Right atrium auricular region (tissue), 2 donors: ENCODE results near the gene KRTAP10-11. TPM values are rescaled to one million over a fixed set of nuclear protein-coding genes. Genes with fewer than 3 reads are reported as not detected.

Experiments used
- DNase-seq: peaks from one replicate; pipeline ENCODE4 v3.0.0-alpha.2; 2019; ENCODE audit warnings: low spot score
- H3K27ac ChIP-seq, 2 donors: fragments of 200-600 bp; sonication (generic); 1 replicate in 1 of 2; 2 replicates in 1 of 2; pipeline ENCODE4 v1.5.1; 2016 to 2019
- H3K27me3 ChIP-seq, 2 donors: fragments of 200-600 bp; sonication (generic); one replicate each; pipeline versions ENCODE4 v1.5.1 to v1.6.0; 2017 to 2019
- H3K36me3 ChIP-seq: fragments of 200-600 bp; sonication (generic); one replicate; pipeline ENCODE4 v1.5.1; 2016
- H3K4me1 ChIP-seq, 2 donors: fragments of 200-600 bp; sonication (generic); one replicate each; pipeline versions ENCODE4 v1.5.1 to v1.6.0; 2017 to 2019
- H3K4me3 ChIP-seq, 2 donors: fragments of 200-600 bp; sonication (generic); 1 replicate in 1 of 2; 2 replicates in 1 of 2; pipeline ENCODE4 v1.5.1; 2017 to 2019; ENCODE audit warnings: mild to moderate bottlenecking in 1 of 2, moderate library complexity in 1 of 2
- H3K9me3 ChIP-seq, 2 donors: fragments of 200-600 bp; sonication (generic); one replicate each; pipeline ENCODE4 v1.5.1; 2019
- CTCF ChIP-seq, 2 donors: fragments of 200-600 bp; sonication (generic); IDR thresholded peaks; one replicate each; pipeline ENCODE4 v1.5.1; 2019; ENCODE audit warnings: antibody characterized with exemption in 2 of 2
- total RNA-seq, 2 donors: library from RNA; depleted of rRNA; stranded (reverse); fragments of >200 nt; gene quantifications; one replicate each; pipeline ENCODE4 v1.1.0, GENCODE V29; 2016

The KRTAP10-11 gene
- total RNA-seq, 2 donors from 2014 or later = not detected

DNA sequence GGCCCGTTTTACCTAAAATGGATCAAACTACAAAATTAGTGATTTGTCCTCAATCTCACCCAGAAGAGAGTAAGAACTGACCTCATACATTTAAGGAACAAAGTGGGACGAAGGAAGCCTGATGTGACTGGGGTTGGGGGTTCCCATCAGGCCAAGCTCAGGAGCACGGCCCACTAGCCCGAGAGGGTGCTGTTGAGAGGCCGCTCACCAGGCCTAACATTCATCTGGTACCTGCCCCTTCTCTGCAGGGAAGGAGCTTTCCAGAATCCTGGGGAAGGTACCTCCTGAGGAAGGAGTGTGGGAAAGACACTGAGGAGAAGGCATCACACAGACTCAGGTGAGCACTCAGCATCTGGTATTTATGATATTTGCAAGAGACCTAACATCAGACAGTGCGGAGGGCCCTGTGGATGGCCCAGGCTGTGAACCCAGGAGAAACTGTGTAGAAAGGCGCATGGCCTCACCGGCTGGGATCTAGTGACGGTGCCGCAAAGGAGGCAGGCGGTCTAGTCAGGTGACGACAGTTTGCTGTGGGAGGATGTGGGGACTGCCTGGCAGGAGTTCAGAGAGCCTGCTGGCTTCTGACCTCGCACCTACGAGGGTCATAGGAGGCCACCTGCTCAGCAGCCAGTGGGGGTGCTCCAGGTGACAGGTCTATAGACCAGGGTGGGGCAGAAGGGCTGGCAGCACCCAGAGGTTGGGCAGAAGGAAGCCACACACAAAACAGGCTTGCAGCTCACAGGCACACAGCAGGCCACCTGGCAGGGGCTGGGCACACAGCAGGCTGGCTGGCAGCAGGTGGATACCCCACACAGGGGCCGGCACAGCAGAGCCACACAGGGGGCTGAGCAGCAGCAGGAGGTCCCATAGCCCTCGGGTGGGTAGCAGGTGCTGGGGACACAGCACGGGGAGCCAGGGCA, 7.7 kb downstream of the KRTAP10-11 start:
- Histone ChIP-seq H3K36me3 (no peaks in the 10 kb centered on the region), H3K27me3 (no peaks in the 10 kb centered on the region), H3K9me3 (peaks cover 0 to 9% of the 10 kb centered on the region in 2 donors), H3K27ac (no peak overlapping the region), H3K4me3 (no peak overlapping the region), H3K4me1 (no peaks in the 10 kb centered on the region)
- no peak for TF ChIP-seq CTCF (IDR thresholded peaks at IDR 0.05)
- DNase-seq = peak; percentile 34

- Histone ChIP-seq H3K27me3 (no peaks in the 10 kb centered on the region), H3K27ac (no peak within 1 kb of the TSS), H3K9me3 (peaks cover 0 to 9% of the 10 kb centered on the region in 2 donors), H3K4me1 (no peaks in the 10 kb centered on the region), H3K4me3 (no peak within 1 kb of the TSS), H3K36me3 (no peaks in the 10 kb centered on the region)
- DNase-seq = no peak
- TF ChIP-seq CTCF (IDR thresholded peaks at IDR 0.05) = no peak
These were observed 8.5 kb downstream of the KRTAP10-11 start, which contains the start of gene KRTAP12-4 for GRCh38 chr21:44654576-44655175. Gene KRTAP12-4 (minus strand): TSS chr21:44654659. CDS start chr21:44654614, 45 bp downstream.

GRCh38 chr21:44656868-44657267, 10.7 kb downstream of the KRTAP10-11 start:
- Histone ChIP-seq H3K4me1 (no peaks in the 10 kb centered on the region), H3K4me3 (no peak overlapping the region), H3K27ac (no peak overlapping the region), H3K9me3 (peaks cover 0 to 9% of the 10 kb centered on the region in 2 donors), H3K27me3 (no peaks in the 10 kb centered on the region), H3K36me3 (no peaks in the 10 kb centered on the region)
- no peak for DNase-seq
- TF ChIP-seq CTCF (IDR thresholded peaks at IDR 0.05) = no peak

DNA sequence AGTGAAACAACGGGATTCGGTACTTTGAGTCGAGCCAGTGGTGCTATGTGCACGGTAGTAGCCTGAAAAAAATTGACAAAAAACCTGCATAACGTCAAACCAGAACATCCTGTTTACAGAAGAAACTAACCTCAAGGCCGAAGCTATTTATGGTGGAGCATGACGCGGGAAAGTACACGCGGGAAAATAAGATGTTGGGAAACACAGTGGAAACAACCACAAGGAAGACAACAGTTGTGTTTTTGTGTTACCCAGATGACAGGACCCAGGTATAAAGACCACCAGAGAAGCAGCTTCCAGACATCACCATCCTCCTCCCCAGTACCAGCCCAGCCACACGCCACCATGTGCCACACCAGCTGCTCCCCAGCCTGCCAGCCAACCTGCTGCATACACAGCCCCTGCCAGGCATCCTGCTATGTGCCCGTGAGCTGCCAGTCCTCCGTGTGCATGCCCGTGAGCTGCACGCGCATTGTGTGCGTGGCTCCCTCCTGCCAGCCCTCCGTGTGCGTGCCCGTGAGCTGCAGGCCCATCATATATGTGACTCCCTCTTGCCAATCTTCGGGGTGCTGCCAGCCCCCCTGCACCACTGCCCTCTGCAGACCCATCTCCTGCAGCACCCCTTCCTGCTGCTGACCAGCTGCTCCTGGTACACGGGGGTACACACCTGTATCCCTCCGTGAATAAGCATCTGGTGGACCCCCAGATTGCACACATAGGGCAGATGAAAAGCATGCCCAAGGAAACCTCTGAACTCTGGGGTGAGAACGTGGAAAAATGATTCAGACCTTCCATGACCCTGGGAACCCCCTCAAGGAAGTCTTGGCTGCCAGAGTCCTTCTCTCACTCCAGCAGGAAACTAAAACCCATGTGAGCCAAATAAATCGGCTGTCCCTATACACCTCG, 11.7 kb downstream of the KRTAP10-11 start, which contains the start of gene KRTAP12-3:
KRTAP12-3 (plus strand) TSS at position 298 of the 906 bp plus-strand sequence; CDS start at position 346, 48 bp downstream.
- no peak within 1 kb of the TSS for H3K27ac ChIP-seq
- H3K27me3 ChIP-seq = no peaks in the 10 kb centered on the region
- H3K4me3 ChIP-seq = no peak within 1 kb of the TSS
- no peak for DNase-seq
- no peaks in the 10 kb centered on the region for H3K4me1 ChIP-seq
- H3K36me3 ChIP-seq = no peaks in the 10 kb centered on the region
- TF ChIP-seq CTCF (IDR thresholded peaks at IDR 0.05) = no peak
- H3K9me3 ChIP-seq = peaks cover 0 to 9% of the 10 kb centered on the region in 2 donors

GRCh38 chr21:44658541-44658910, 12.3 kb downstream of the KRTAP10-11 start:
- Histone ChIP-seq H3K4me3 (no peak overlapping the region), H3K4me1 (no peaks in the 10 kb centered on the region), H3K27ac (no peak overlapping the region), H3K9me3 (peaks cover 0 to 9% of the 10 kb centered on the region in 2 donors), H3K27me3 (no peaks in the 10 kb centered on the region), H3K36me3 (no peaks in the 10 kb centered on the region)
- no peak for TF ChIP-seq CTCF (IDR thresholded peaks at IDR 0.05)
- DNase-seq = no peak
